Stimulated activated effector memory CD8-positive, alpha-beta T cell treated with anti-CD3 and anti-CD28 coated beads, Interleukin-12 subunit alpha, Interleukin-12 subunit beta, amount 100 ng/mL, for 72 hours (primary cell): Measurements from ENCODE around the gene FKBP5.
A peak's percentile ranks its signal among the peaks of the same experiment; 100 is the strongest.
"Not testable (repeated sequence)": the region's sequence is repeated elsewhere in the genome, so short reads cannot be mapped to it uniquely, and the experiment has no call there.

ENCODE experiments used
- ATAC-seq: fragments of 150-1000 bp; cut with Tn5 transposase; 2 replicates; pipeline ENCODE4 v1.10.0; 2021
- DNase-seq, 2 donors: peaks; one replicate each; pipeline ENCODE4 v3.0.0; 2021 to 2022; ENCODE audit warnings: low spot score in 2 of 2
- H3K27ac Mint-ChIP-seq: one replicate; pipeline ENCODE4 v1.8.0; 2022; ENCODE audit warnings: mild to moderate bottlenecking, mixed read lengths
- H3K36me3 Mint-ChIP-seq: one replicate; pipeline ENCODE4 v1.8.0; 2022; ENCODE audit warnings: mild to moderate bottlenecking, mixed read lengths
- H3K4me1 Mint-ChIP-seq: one replicate; pipeline ENCODE4 v1.8.0; 2022; ENCODE audit warnings: mixed read lengths
- H3K4me3 Mint-ChIP-seq: one replicate; pipeline ENCODE4 v1.8.0; 2022; ENCODE audit warnings: mild to moderate bottlenecking, mixed read lengths
- H3K9me3 Mint-ChIP-seq: one replicate; pipeline ENCODE4 v1.8.0; 2022; ENCODE audit warnings: mixed read lengths

The FKBP5 gene

GRCh38 chr6:35688605-35689322 lies at the start of gene FKBP5:
TSS of gene FKBP5 (minus strand) at chr6:35688915. CDS start at chr6:35642824, 46,091 bp downstream.
- Mint-ChIP-seq H3K9me3 (no peaks in the 10 kb centered on the region), H3K4me3 (peak within 1 kb of the TSS; percentile 86), H3K27ac (peak within 1 kb of the TSS; percentile 89), H3K4me1 (peaks cover 7% of the 10 kb centered on the region), H3K36me3 (peaks cover 10% of the 10 kb centered on the region)
- DNase-seq: peak; percentile 85 to 93
- ATAC-seq: peak; percentile 95

- no peaks in the 10 kb centered on the region for H3K9me3 Mint-ChIP-seq
- ATAC-seq (peak; percentile 69), DNase-seq (peak in 1 of 2 donors; percentile 62)
- peaks cover 38% of the 10 kb centered on the region for H3K4me1 Mint-ChIP-seq
- no peaks in the 10 kb centered on the region for H3K36me3 Mint-ChIP-seq
- H3K4me3 Mint-ChIP-seq: no peak overlapping the region
- H3K27ac Mint-ChIP-seq: peak overlapping the region; percentile 32
Measured at GRCh38 chr6:35737413-35738211, 48.9 kb upstream of the FKBP5 start.

GRCh38 chr6:35736982-35737412 lies 48.3 kb upstream of the FKBP5 start, which contains the start of gene ARMC12:
TSS of gene ARMC12 (plus strand) at chr6:35737032. CDS start at chr6:35737109, 77 bp downstream.
- H3K4me3 Mint-ChIP-seq: no peak within 1 kb of the TSS
- DNase-seq: peak in 1 of 2 donors; percentile 53
- H3K9me3 Mint-ChIP-seq: no peaks in the 10 kb centered on the region
- H3K36me3 Mint-ChIP-seq: peaks cover 5% of the 10 kb centered on the region
- peak within 1 kb of the TSS; percentile 32 for H3K27ac Mint-ChIP-seq
- H3K4me1 Mint-ChIP-seq: peaks cover 43% of the 10 kb centered on the region
- no peak for ATAC-seq

- peaks cover 46% of the 10 kb centered on the region for H3K4me1 Mint-ChIP-seq
- no peak overlapping the region for H3K27ac Mint-ChIP-seq
- ATAC-seq (peak; percentile 59), DNase-seq (peak; percentile 80 to 92)
- peaks cover 11% of the 10 kb centered on the region for H3K36me3 Mint-ChIP-seq
- H3K9me3 Mint-ChIP-seq: no peaks in the 10 kb centered on the region
- H3K4me3 Mint-ChIP-seq: no peak overlapping the region
Measured at GRCh38 chr6:35736253-35736894, 47.7 kb upstream of the FKBP5 start.

GRCh38 chr6:35735452-35735851 lies 46.7 kb upstream of the FKBP5 start:
- H3K9me3 Mint-ChIP-seq: no peaks in the 10 kb centered on the region
- peaks cover 14% of the 10 kb centered on the region for H3K36me3 Mint-ChIP-seq
- no peak overlapping the region for H3K4me3 Mint-ChIP-seq
- no peak for DNase-seq
- H3K27ac Mint-ChIP-seq: no peak overlapping the region
- no peak for ATAC-seq
- peaks cover 51% of the 10 kb centered on the region for H3K4me1 Mint-ChIP-seq

- H3K4me3 Mint-ChIP-seq, H3K9me3 Mint-ChIP-seq, ATAC-seq, DNase-seq: not testable (repeated sequence)
- peak overlapping the region; percentile 17 for H3K27ac Mint-ChIP-seq
- H3K36me3 Mint-ChIP-seq: peaks cover 14% of the 10 kb centered on the region
- peaks cover 63% of the 10 kb centered on the region for H3K4me1 Mint-ChIP-seq
Measured at GRCh38 chr6:35734319-35734718, 45.6 kb upstream of the FKBP5 start.

GRCh38 chr6:35733633-35734032 lies 44.9 kb upstream of the FKBP5 start:
- Mint-ChIP-seq H3K4me1 (peaks cover 70% of the 10 kb centered on the region), H3K4me3 (no peak overlapping the region)

GRCh38 chr6:35731736-35732532 lies 43.2 kb upstream of the FKBP5 start:
- ATAC-seq (peak; percentile 65), DNase-seq (peak; percentile 87 to 97)
- Mint-ChIP-seq H3K36me3 (peaks cover 14% of the 10 kb centered on the region), H3K4me1 (peaks cover 75% of the 10 kb centered on the region), H3K4me3 (peak overlapping the region; percentile 82), H3K9me3 (no peaks in the 10 kb centered on the region), H3K27ac (peak overlapping the region; percentile 88)

More at GRCh38 chr6:35733633-35734032, 44.9 kb upstream of the FKBP5 start:
- Mint-ChIP-seq H3K9me3 (no peaks in the 10 kb centered on the region), H3K27ac (no peak overlapping the region), H3K36me3 (peaks cover 14% of the 10 kb centered on the region)
- ATAC-seq (no peak), DNase-seq (no peak)

- peak overlapping the region; percentile 82 for H3K4me3 Mint-ChIP-seq
- peaks cover 14% of the 10 kb centered on the region for H3K36me3 Mint-ChIP-seq
- H3K9me3 Mint-ChIP-seq: no peaks in the 10 kb centered on the region
- DNase-seq: peak; percentile 83 to 98
- peak overlapping the region; percentile 88 for H3K27ac Mint-ChIP-seq
- ATAC-seq: peak; percentile 68
- peaks cover 80% of the 10 kb centered on the region for H3K4me1 Mint-ChIP-seq
Measured at GRCh38 chr6:35731414-35731735, 42.7 kb upstream of the FKBP5 start.

GRCh38 chr6:35730745-35731413 lies 42.2 kb upstream of the FKBP5 start:
- Mint-ChIP-seq H3K9me3 (no peaks in the 10 kb centered on the region), H3K36me3 (peaks cover 14% of the 10 kb centered on the region), H3K4me3 (peak overlapping the region; percentile 82), H3K27ac (peak overlapping the region; percentile 88), H3K4me1 (peaks cover 80% of the 10 kb centered on the region)
- DNase-seq (no peak), ATAC-seq (peak; percentile 0)

GRCh38 chr6:35729722-35730121 lies 41.0 kb upstream of the FKBP5 start:
- no peak overlapping the region for H3K27ac Mint-ChIP-seq
- peak overlapping the region; percentile 66 for H3K4me3 Mint-ChIP-seq

GRCh38 chr6:35728683-35729678 lies 40.3 kb upstream of the FKBP5 start:
- no peak for ATAC-seq
- peak overlapping the region; percentile 66 for H3K4me3 Mint-ChIP-seq
- H3K4me1 Mint-ChIP-seq: peaks cover 74% of the 10 kb centered on the region
- peak overlapping the region; percentile 86 for H3K27ac Mint-ChIP-seq
- DNase-seq: peak in 1 of 2 donors; percentile 67
- peaks cover 14% of the 10 kb centered on the region for H3K36me3 Mint-ChIP-seq
- H3K9me3 Mint-ChIP-seq: no peaks in the 10 kb centered on the region

More at GRCh38 chr6:35729722-35730121, 41.0 kb upstream of the FKBP5 start:
- ATAC-seq (no peak), DNase-seq (no peak)
- Mint-ChIP-seq H3K4me1 (peaks cover 77% of the 10 kb centered on the region), H3K9me3 (no peaks in the 10 kb centered on the region), H3K36me3 (peaks cover 14% of the 10 kb centered on the region)
